Heart left ventricle (tissue), 13 donors: Measurements from ENCODE around the gene SYNE3.

Source experiments
- POLR2A ChIP-seq, 2 donors: fragments of 450-650 bp; IDR thresholded peaks; one replicate each; pipeline ENCODE4 v1.6.1; 2017; ENCODE audit warnings: antibody characterized with exemption in 2 of 2, mild to moderate bottlenecking in 2 of 2, moderate library complexity in 2 of 2
- TF ChIP-seq, protein P1 (sequence below), 12 donors: fragments of 200-600 bp; sonication (generic) in 4 of 12; IDR thresholded peaks; one replicate each; pipeline versions ENCODE4 v1.5.0 to v1.8.0; 2018 to 2022; ENCODE audit warnings: antibody characterized with exemption in 12 of 12, mild to moderate bottlenecking in 5 of 12
- donor health status: ischemic (EF 13 %, LVEDD 7.1; RV severe dilation, severe dysfunction).
- donor health status: DM: no; HTN: yes; CAD: no.
- donor health status: DM: no; HTN: no; CAD: no.
- donor health status: ischemic (EF 25% LVEDD 6.9; RV normal size, moderate dysfunction).
- donor health status: ischemic (EF 25% LVEDD 5.7; RV mildly dilated, moderate dysfunction).
- donor health status: ischemic (EF 35%, LVEDD 5.7; RV mildly dilated, moderate dysfunction).
- donor health status: nonischemic (EF 11% LVEDD 7.7; RV severe dilation, severe dysfunction).
- donor health status: DM: yes; HTN: yes; CAD: no.
- donor health status: PGD.
- donor health status: ischemic (EF 29% LVEDD 5.4; RV normal size, mild dysfunction).
- donor health status: nonischemic (EF 23%, LVEDD 6.1; RV moderate dilation, normal function).

GRCh38 chr14:95507701-95508103 lies 8.7 kb downstream of the SYNE3 start:
- TF ChIP-seq POLR2A (IDR thresholded peaks at IDR 0.05), result no peak
- TF ChIP-seq, protein P1, sequence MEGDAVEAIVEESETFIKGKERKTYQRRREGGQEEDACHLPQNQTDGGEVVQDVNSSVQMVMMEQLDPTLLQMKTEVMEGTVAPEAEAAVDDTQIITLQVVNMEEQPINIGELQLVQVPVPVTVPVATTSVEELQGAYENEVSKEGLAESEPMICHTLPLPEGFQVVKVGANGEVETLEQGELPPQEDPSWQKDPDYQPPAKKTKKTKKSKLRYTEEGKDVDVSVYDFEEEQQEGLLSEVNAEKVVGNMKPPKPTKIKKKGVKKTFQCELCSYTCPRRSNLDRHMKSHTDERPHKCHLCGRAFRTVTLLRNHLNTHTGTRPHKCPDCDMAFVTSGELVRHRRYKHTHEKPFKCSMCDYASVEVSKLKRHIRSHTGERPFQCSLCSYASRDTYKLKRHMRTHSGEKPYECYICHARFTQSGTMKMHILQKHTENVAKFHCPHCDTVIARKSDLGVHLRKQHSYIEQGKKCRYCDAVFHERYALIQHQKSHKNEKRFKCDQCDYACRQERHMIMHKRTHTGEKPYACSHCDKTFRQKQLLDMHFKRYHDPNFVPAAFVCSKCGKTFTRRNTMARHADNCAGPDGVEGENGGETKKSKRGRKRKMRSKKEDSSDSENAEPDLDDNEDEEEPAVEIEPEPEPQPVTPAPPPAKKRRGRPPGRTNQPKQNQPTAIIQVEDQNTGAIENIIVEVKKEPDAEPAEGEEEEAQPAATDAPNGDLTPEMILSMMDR (IDR thresholded peaks at IDR 0.05), result no peak
